ENCODE measurements around the gene ADAMTSL2.

The ADAMTSL2 gene

DNA sequence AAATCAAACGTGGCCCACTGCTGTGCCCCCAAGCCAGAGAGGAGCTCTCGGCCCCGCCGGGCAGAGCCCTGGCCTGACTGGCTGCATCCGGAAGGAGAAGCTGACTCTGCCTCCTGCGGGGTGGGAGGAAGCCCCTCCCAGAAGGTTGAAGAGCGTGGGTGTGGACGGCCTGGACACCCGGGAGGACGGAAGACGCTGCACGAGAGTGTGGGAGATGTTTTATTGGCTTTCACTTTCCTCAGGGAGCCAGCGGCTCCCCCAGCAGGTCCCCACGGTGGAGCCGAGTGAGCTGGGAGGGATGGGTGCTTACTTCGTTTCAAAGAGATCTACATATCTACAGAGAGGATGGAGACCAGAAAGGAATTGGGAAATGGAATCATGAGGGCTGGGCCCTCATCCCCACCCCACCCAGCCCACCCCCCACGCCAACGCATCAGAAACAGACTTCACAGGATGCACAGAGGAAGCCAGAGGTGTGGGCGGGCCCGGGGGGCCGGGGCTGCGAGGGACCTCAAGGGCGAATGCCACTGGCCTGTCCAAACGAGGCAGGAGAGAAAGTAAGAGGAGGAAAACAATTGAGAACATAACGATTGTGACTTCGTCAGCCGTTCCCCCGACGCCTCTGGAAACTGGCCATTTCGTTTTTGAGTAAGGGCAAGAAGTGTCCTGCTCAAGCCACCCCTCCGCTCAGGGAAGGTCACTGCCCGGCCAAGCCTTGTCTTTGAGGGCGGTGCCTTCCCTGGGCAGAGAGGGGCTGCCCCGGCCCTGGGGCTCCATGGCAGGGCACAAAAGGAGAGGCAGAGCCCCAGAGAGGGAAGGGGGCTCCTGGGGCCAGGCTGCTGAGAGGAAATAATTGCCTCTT lies 42.6 kb downstream of the ADAMTSL2 start:
- DNase-seq, result no peak

DNA sequence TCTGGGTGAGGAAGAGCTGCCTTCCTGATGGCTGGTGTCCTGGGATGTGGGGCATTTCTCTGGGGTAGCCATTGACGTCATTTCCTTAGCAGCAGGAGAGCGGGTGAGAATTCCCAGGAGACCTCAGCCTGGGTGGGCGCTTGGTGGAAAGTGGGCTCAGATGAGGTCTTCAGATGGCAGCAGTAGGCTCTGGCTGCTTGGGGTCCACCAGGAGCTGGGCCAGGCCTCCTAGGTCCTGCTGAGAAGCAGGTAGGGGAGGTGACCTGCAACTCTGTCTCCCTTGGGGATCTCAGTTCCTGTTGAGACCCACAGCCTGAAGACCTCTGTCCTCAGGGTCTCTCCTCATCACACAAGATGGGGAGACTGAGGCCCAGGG lies 43.2 kb downstream of the ADAMTSL2 start:
- DNase-seq, result no peak

DNA sequence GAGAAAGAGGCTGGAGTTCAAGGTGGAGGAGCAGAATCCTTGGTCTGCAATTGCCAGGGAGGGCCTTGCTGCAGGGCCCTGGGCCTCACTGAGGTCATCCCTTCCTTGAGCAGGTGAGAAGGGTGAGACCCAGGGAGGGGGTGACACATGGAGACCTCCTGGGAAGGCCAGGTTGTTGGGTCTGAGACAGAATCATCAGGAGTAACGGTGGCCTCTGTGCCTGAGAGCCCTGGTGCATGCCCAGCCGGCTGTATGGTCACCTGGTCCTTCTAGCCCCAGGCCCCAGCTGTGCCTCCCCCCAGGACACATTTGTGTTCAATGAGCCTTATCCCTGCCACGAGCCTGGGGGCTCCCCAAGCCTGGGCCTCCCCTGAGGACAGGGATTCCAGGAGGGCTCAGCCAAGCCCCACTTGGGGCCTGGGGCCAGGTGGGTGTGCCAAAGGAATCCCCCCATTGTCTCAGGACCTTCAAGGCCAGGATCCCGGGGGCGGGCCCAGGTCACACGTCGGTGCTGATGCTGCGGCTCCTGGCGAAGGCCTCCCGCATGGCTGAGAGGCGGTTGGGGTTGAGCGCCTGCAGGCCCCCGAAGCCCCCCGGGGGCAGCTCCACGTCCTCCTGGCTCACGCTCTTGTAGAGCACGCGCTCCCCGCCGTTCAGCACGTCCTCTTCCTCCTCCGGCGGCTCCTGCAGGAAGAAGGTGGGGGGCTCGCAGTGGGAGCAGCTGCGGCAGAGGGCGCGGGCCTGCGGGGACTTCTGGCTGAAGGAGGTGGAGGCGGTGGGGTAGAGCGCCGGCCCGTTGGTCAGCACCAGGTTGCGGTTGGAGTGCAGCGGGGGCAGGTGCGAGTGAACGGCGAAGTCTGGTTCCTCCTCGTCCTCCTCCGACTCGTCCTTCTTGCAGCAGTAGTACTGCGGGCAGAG lies 44.3 kb downstream of the ADAMTSL2 start:
- DNase-seq, result no peak

DNA sequence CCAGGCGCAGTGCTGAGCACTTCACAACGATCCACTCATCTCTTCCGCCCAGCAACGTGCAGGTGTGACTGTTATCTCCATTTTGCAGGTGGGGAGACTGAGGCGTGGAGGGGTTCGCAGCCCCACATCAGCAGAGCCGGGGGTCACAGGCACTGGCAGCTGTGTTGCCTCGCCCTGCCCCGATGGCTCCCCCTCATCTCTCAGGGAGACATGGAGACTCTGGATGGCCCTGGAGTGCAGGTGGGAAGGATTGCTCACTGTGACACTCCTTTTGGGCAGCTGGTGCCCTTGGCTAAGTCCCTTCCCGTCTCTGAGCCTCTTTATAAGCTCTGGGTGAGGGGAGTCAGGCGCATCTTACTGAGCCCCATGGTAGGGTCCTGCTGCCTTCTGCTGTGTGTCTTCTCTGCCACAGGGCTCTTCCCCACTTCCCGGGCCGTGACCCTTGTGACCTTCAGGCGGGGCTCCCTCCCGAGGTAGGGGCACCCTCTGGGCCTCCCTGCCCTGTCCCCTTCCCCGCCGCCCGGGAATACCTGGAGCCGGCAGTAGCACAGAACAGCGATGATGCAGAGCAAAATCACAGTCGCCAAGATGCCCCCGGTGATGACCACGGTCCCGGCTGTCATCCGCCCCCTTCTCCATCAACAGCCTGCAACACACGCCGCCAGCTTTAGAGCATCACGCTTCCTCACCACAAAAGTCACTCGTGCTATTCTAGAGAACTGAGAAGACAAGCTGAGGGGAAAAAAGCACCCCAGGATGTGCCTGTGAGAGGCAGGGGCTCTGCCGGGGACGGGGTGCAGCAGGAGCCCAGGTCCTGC lies 45.3 kb downstream of the ADAMTSL2 start:
- DNase-seq, result no peak

DNA sequence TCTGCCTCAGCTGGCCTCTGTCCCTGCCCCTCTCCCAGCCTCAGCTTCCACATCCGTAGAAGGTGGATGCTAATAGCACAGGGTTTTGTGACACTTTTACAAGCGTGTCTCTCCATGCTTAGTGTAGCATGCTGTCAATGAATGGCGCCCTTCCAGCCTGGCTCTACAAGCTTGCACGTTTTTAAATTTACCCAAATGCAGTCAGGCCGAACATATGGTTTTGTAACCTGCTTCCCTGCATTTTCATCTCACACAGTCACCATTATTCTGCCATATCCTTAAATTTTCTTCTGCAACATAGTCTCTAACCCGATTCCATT lies 45.9 kb downstream of the ADAMTSL2 start:
- no peak for DNase-seq

DNA sequence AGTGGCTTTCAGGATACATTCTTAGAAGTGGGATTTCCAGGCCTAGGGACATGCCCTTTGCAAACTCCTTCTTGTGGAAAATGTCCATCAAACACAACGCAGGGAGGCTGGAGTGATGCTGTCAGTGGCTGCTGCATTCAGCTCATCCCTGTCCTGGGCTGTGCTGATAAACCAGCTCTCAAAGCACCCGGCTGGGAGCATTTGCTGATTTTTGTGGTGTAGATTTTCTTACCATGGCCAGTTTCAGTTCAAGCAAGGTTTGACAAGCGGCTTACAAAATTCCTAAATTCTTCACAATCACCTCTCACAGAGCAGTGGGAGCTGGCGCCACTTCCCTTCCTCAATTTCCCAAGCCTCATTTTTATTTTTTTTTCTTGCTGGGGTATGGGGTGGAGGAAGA lies 46.5 kb downstream of the ADAMTSL2 start:
- DNase-seq, result no peak

DNA sequence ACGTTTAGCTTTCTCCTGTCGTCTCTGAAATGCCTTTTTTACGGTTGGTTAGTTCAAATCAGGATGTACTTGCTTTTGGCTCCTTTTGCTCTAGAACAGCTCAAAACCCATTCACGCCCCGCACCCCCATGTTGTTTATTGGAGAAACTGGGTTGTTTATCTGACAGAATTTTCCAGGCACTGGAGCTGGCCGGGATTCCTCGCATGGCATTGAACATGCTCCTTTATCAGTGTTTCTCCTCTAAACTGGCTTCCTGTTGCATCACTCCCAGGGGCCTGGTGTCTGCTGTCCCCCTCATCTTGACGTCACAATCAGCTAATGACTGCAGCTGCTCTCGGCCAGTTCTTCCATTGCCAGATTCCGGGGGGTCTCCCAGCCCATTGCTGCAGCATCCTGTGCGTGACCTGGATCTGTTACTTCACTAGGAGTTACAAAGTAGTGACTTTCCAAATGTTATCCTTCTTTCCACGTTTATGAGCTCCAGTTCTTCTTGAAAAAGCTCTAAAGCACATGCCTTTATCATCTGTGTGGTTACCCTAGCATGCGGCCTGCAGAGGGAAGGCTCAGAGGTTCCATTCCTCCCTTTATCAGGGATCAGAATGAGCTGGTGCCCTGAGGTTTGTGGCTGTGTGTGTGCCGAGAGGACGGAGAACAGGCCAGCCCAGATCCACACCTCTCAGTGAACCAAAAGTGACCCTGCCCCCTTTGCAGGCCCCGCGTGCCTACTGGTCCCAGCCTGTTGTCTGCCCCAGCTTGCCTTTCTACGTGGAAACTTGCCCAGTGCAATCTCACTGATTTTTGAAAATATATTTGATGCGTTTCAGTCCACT lies 47.2 kb downstream of the ADAMTSL2 start:
- no peak for DNase-seq

DNA sequence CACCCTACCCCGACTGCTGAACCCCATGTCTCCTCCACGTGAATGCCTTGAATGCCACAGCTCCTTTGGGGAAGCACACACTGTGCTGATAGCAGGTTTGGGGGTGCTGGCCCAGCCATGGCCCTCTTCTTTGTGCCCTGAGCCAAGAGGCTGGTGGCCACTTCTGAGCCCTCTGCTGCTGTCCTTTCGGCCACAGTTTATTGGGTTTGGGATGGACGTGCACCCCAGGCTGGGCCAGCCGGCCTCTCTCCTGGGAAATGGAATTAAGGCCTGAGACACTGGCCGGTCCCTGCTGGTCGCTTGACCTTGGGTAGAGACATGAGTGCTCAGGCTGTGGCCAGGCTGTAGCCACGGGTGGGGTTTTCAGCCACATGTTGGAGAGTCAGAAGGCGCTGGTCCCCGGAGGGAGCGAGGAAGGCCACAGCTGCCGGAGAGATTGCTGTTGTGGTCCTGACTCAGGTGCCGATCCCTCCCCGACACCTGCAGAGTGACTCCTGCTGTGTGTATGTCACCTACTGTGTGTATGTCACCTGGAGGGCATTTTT lies 48.1 kb downstream of the ADAMTSL2 start:
- DNase-seq, result no peak

DNA sequence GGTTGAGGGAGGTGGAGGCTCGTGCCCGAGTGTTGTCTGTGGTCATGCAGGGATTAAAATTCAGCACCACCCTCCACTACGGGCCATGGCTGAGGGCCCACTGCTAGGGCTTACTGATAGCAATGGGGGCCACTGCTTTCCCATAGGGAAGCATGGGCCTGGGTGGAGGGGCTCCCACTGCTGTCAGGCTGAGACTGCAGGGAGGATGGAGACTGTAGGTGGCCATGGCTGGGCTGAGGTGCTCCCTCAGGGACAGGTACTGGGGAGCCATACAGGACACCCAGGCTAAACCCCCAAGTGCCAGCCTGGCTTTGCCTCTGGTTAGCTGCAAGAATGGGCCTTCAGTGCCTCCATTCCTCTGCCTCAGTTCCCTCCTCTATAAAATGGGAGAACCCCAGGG lies 48.6 kb downstream of the ADAMTSL2 start:
- DNase-seq, result no peak

DNA sequence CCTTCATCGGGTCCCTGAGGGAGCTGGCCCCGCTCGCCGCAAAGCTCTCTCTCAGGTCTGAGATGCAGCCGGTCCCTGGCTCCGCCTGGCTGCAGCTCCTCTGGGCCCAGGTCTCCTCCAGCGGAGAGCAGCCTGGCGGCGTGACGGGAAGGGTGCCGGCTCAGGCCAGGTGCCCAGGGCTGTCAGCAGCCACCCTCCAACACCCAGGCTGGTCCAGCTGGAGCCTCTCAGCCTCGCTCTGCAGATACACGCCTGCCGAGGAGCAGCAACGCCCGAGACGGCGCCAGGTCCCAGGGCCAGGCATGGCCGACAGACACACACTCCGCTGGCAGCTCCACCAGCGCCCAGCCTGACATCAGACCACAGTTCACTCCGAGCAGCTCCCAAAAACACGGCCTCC lies 49.1 kb downstream of the ADAMTSL2 start:
- no peak for DNase-seq

DNA sequence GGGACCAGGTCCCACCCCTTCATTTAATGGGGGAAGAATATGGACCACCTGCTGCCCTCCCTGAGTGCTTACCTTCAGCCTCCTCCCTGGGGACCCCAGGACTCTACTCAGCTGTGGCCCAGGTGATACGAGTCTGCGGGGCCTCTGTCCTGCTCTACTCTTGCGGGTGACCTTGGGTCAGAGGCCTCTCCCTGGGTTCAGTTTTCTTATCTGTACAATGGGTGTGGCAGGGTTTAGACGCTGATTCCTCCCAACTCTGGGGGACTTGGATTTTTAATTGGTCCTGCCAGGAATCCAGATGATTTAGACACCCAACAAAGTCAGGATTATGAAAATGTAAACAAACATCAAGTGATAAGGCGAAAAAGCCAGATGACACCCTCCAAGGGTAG lies 49.7 kb downstream of the ADAMTSL2 start:
- no peak for DNase-seq

DNA sequence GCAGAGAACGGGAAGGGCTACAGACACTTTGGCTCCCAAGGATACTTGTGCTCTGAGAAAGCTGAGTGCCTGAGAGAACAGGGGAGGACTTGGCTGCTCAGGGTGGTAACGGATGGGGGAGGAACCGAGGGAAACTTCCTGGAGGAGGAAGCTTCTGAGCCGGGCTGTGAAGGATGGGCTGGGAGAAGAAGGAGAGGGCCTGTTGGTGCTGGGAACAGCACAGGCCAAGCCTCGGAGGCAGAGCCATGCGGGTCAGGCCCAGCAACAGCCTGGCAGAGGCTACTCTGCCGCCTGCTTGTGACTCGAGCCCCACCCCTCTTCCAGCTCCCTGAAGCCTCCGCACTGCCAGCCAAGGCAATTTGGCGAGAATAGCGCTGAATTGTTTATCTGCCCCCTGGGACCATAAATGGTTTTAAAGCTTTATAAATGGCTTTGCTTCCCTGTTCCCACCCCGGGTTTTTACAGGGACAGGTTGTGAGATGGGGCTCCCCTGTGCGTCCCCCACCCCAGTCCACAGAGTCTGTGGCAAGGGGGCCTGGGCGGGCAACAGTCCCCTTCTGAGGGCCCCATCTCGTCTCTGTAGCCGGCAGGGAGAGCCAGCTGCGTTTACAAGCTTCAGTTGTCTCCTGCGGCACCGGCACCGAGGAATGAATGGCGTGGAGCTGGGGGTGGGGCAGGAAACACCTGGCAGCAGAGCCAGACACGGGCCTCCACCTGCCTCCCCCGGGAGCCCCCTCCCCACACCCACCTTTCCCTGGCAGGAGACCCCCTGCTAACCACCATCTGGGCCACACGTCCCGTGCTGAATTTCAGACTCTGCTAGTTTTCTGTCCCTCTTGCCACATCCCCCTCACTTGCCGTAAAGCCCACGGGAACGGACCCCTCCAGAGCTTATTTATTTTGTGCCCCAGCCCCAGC lies 50.3 kb downstream of the ADAMTSL2 start:
- no peak for DNase-seq

DNA sequence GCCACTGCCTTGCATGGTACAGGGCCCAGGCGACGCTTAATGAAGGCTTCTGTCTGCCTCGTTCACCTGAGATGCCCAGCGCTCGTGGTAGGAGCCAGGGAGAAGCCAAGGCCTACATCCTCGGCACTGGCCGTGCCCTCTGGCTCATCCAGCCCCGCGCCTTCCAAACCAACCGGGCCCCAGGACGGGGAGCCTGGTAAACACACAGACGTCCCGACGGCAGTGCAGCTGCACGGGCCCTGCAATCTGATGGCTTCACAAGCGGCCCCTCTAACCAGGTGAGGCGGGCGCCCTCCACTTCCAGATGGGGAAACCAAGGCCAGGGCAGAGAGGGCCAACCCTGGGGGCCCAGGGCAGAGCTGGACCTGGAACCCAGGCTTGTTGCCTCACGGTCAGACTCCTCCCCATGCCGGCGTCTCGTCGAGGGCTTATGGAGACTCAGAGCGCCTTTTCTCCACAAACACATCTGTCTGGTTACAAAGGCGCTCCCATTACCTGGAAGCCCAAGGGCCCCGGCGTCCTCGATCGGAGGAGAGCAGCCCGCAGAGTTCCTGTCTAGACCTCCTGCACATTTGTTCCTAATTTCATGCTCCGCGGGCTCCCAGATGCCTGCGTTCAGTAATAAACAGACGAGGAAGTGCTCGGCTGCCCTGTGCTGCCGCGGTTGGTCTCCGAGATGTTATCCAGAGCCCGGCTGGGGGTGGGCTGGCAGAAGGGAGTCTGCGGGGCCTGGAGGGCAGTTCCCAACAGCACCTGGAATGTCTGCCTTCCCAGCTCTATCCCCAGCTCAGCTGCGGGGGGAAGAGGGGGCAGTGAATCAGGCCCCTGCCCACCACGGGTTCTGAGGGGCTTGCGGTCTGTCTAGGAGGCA lies 51.2 kb downstream of the ADAMTSL2 start:
- no peak for DNase-seq

DNA sequence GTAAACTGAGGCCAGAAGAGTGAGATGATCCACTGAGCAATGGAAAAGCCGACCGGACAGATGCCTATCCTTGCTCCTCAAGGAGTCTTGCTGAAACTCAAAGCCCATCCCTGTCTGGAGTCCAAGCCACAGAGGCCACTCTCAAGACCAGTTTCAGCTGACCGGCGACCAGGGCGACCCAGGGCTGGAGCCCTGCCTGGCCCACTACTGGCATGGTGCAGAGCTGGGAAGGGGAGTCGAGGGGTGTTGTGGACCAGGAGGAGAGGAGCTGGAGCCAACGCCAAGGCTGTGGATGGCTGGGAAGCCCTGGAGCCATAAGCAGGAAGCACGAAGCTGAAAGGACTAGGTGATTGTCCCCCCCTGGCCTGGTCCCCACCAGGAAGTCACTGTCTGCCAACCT lies 52.5 kb downstream of the ADAMTSL2 start:
- DNase-seq, result no peak

DNA sequence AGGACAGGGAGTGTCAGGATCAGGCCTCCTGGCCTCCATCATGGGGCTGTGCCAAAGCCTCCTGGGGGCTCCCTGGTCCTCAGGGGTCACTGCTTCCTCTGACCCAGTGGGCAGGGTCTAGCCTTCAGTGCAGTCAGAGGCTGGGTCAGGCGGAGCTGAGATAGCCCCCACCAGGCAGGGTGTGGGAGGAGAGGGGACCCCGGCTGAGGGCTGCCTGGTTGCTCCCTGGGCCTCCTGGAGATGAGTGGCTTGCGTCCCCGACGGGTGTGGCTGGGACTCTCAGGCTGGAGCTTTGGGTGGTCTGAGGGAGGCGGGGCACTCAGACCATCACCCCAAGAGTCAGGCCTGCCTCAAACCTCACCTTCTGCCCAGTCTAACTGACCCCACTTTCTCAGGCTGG lies 53.0 kb downstream of the ADAMTSL2 start:
- DNase-seq, result no peak

DNA sequence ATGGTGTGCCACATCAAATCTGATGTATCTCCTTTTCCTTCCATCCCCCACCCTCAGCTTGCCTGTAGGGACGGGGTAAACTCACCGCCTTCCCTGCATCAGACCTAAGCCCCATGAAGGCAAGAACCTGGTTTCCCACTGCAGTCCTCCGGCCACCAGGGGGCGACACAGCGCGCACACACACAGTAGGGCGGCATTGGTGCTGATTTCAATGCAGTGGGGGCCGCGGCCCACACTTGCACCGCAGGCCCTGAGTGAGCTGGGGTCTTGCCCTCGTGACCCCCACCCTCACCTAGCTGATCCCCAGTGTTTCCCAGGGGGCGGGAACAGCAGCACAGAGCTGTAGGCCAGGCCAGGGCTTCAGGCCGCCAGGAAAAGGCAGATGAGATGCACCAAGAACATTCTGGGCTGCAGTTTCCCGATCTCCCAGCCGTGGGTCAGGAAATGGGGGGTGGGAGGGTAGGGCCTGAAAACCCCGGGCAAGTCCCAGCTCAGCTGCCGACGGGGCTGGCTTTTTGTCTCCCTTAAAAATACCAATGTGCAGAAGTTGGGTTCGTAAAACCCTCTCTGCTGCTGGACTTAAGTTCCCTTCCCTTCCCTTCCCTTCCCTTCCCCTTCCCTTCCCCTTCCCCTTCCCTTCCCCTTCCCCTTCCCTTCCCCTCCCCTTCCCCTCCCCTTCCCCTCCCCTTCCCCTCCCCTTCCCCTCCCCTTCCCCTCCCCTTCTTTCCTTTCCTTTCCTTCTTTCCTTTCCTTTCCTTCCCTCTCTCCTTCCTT lies 55.1 kb downstream of the ADAMTSL2 start:
- DNase-seq, result peak; percentile 31

DNA sequence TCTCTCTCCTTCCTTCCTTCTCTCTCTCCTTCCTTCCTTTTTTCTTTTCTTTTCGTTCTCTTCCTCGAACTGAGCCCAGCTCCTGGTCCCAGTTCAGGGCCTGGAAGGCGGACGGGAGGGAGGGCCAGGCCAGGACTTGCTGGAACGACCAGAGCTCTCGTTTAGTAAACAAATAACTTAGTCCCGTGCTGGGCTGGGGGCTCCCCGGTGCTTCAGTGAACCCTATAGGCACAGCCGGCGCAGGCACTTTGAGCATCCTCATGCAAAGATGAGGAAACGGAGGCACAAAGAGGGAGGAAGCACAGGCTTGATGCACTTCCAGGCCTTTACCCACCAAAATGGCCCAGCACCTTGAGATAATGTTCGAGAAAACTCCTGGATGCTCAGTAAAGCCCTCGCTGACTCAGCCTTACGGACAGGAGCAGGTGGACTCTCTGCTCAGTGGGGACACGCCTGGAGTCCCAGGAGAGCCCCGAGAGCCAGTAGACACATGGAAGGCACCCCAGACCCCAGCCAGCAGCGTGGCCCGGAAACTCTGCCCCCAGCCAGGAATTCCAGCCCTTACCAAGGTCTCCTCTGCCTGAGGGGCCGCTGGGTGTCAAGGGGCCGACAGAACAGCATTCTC lies 55.8 kb downstream of the ADAMTSL2 start:
- DNase-seq, result no peak

DNA sequence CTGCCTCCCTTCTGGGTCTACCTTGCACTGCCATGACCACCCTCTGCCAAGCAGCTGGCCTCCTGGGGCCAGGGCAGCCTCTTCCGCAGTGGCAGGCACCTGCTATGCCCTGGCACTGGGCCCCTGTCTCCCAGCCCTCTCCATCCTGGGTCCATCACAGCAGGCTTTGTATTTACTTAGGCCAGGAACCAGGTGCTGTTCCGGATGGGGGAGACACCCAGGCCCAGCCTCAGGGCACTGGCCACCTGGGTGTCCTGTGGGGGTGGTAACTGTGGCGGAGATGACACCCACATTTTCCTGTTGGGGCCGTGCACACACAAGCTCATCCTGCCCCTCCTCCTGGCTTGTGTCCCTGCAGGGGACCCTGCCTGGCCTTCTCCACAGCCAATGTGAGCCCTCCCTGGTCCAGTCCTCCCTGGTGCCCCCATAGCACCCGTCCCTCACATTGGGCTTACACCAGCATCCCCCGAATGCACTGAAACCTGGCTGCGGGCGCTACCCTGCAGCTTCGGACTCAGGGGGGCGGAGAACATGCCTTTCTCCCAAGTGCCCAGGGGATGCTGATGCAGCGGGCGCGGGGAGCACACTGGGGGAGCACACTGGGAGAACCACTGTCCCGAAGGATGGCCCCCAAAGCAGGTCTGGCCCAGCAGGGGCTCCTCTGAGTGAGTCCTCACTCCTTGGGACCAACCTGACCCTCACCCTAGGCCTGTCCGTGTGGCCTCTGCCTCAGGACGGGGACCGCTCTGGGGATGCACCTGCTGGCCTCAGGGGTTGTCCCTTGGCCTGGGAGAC lies 56.8 kb downstream of the ADAMTSL2 start:
- DNase-seq, result no peak
